HFF-Myc (cell line): ENCODE results near the gene TMEM229A.
"Not testable (repeated sequence)": the region's sequence is repeated elsewhere in the genome, so short reads cannot be mapped to it uniquely, and the experiment has no call there.

Source experiments
- DNase-seq: peaks from one replicate; pipeline ENCODE4 v3.0.0-alpha.2; 2011; ENCODE audit warnings: low read depth; ENCODE audit errors: extremely low read depth
- H3K4me3 ChIP-seq: replicated peaks from 2 replicates; pipeline ENCODE4 v1.5.1; 2011; ENCODE audit warnings: low read depth, mild to moderate bottlenecking, control low read depth, low read length
- CTCF ChIP-seq: IDR thresholded peaks from 2 replicates; pipeline ENCODE4 v1.5.1; 2012; ENCODE audit warnings: mild to moderate bottlenecking, low read depth, low read length, control low read depth; ENCODE audit errors: missing control alignments

The TMEM229A gene

DNA sequence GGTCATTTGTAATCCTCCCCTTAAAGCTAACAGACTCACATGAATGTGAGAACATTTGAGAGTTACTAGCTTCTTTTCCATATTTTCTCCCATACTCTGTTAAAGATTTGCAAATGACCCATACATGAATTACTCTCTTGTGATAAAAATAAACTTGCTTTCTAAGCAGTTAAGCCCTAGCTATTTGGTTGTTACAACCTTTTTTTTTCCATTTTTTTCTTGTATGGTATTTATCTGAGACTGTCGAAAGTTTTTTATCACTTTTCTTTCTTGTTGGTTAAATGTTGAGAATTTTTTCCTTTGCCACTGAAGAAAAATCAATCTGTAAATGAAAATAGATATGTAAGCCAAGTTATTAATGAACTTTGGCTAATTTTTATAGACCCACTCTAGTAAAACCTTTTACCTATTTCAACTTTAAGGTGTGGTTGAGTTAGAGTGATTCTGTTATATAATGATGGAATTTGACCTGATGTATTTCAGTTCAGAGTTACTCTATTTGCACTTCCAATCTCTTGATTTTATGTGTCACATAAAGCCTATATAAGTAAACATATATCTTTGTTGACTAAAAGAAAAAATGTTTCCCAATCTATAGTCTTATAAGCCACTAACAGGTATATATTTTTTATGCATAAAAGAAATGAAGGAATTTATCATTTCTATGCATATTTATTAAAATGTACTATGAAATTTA is 19.0 kb upstream of the TMEM229A start:
- no peak for DNase-seq
- H3K4me3 ChIP-seq = no peak overlapping the region
- TF ChIP-seq CTCF = no peak

DNA sequence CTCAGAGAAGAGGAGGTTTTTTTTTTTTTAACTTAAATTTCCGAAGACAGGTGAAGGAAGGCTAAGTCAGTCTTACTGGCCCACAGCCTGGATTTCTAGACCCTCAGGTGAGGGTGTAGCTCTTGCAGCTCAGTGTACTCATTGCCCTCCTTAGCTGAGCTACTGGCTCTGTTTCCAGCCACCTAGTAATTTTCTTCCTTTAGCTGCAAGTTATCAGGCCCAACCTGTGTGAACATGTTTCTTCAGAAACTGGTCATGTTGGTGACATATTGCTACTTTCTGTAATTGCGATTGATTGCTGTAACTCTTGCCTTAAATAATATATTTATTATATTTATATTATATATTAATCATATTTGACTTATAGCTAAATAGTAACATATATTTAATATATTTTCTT is 10.0 kb upstream of the TMEM229A start:
- TF ChIP-seq CTCF = no peak
- no peak for DNase-seq
- no peak overlapping the region for H3K4me3 ChIP-seq

DNA sequence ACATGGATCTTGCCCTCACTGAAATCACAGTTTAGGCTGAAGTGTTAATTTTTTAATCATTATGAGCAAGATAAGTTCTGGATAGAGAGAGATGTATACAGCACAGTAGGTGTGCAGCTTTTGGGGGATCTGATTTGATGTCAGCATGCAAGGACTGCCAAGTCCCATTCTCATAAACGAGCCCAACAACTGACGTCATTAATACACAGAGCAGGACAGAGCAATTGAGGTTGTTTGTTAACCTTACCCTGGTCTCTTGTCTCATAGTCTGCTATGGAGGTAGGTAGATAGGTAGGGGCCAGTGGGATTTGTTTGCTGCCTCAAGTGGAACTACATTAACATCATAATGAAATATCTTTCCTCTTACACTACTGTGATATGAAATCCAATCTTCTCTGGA is 8.6 kb upstream of the TMEM229A start:
- no peak for TF ChIP-seq CTCF
- no peak overlapping the region for H3K4me3 ChIP-seq
- DNase-seq = no peak

DNA sequence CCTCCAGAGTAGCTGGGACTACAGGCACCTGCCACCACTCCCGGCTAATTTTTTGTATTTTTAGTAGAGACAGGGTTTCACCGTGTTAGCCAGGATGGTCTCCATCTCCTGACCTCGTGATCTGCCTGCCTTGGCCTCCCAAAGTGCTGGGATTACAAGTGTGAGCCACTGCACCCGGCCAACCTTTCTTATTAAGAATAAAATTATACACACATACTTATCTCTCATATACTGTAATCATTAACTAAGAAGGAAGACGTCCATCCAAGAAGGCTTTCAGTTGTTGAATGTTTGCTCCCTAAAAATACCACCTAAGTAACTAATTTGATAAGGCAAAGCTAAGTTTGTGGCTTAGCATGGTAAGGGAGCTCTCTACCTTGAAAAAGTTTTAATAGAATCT is 5.0 kb upstream of the TMEM229A start:
- DNase-seq, H3K4me3 ChIP-seq: not testable (repeated sequence)

- TF ChIP-seq CTCF = no peak
- H3K4me3 ChIP-seq = no peak overlapping the region
- DNase-seq = no peak
Observed at GRCh38 chr7:124035706-124036105, 2.8 kb upstream of the TMEM229A start.

DNA sequence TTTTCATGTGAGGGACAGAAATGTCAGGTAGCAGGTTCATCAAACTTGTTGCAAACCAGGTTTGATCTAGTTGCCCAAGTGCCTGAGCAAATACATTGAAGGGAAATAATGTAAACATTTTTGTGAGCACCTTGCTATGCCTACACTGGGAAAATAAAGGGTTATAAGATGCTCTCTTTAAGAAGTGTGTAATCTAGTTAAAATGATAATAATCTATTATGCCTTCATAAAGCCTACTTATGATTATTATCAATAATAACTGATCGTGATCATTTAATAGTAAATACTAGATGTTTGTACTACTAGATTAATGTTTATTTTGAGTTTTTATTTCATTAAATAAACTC is 1.9 kb upstream of the TMEM229A start:
- DNase-seq = no peak
- H3K4me3 ChIP-seq = no peak overlapping the region
- no peak for TF ChIP-seq CTCF

DNA sequence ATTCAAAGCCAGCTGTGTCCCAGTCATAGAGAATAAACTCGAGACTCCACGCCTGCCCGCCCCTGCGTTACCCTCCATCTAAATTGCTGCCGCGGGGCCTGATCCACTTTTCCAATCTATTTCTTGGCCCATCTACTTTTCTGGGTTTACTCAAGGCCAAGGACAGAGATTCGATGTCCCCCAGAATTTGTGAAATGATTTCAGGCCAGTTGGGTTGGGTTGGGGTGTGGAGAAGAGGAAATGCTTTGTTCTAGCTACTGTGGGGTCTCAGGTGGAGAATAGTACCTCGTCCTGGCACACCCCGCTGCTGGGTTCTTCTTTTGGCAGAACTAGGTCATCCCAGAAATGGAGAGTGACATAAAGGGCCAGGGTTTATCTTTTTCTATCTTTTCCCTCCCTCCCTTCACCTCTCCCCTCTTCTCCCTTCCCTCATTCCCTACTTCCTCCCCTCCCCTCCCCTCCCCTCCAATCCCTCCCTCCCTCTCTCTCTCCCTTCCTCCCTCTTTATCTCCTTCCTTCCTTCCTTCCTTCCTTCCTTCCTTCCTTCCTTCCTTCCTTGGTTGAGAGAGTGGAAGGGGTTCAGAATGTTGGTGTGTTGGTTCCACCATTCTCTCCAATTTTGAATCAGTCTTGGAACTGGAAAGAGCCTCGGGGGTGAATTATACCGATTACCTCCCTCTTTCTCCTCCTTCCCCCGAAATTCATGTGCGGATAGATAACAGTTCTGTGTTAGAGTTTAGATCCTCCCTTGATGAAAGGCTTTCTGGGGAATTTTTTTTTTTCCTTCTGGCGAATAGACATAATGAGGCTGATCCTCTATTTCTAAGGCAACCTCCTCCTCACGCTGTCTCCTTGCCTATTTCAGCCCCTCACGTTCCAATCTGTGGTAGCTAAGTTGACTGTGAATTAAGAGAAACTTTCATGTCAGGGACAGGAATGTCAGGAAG is 1.2 kb upstream of the TMEM229A start:
- no peak for DNase-seq
- no peak for TF ChIP-seq CTCF
- H3K4me3 ChIP-seq = no peak overlapping the region
